GM12878 (cell line): ENCODE results near the gene OR11L1. TPM values are rescaled to one million over a fixed set of nuclear protein-coding genes. Genes with fewer than 3 reads are reported as not detected.

Experiments used
- ATAC-seq: fragments of 200-7000 bp; cut with Tn5 transposase; 3 replicates; pipeline ENCODE4 v1.9.1; 2020; ENCODE audit warnings: mild to moderate bottlenecking, moderate library complexity
- BruUV-seq: library from RNA; stranded (reverse); fragments of 400-500 nt; replicated peaks from 2 replicates; lab custom pipeline; 2021; lab: Mats Ljungman, UMichigan
- CTCF ChIA-PET: fragments of 300-600 bp; sonication (Branson Sonifier 250); formaldehyde crosslinking; extraction: SDS; loops from one replicate; lab custom pipeline; 2021; ENCODE audit warnings: inconsistent platforms; lab: Yijun Ruan, JAX
- POLR2A ChIA-PET: fragments of 350-600 bp; formaldehyde crosslinking; extraction: SDS; loops from one replicate; lab custom pipeline; 2021; ENCODE audit warnings: inconsistent platforms; lab: Charles Lee
- RAD21 ChIA-PET: fragments of 300-600 bp; sonication (Branson Sonifier 250); formaldehyde crosslinking; loops from one replicate; lab custom pipeline; 2023; ENCODE audit warnings: antibody characterized with exemption; ENCODE audit not compliant: unreplicated experiment; lab: Charles Lee
- SMC1A ChIA-PET: fragments of 300-600 bp; sonication (Branson Sonifier 250); formaldehyde crosslinking; loops from one replicate; lab custom pipeline; 2023; ENCODE audit not compliant: unreplicated experiment, uncharacterized antibody; lab: Charles Lee
- DNase-seq: peaks from one replicate; pipeline ENCODE4 v3.0.0-alpha.2; 2011; ENCODE audit warnings: low read depth, low spot score
- FAIRE-seq: peaks from 3 replicates; lab custom pipeline; 2011; peaks lifted over from hg19 to GRCh38; lab: Jason Lieb, UNC
- H2AFZ ChIP-seq: 2 replicates; pipeline ENCODE4 v1.6.0; 2011; ENCODE audit warnings: low read depth, low read length, control low read depth; ENCODE audit not compliant: control insufficient read depth
- H3K27ac ChIP-seq: 2 replicates; pipeline ENCODE4 v1.5.1; 2011; ENCODE audit warnings: control low read depth; ENCODE audit not compliant: control insufficient read depth, insufficient read depth
- H3K27me3 ChIP-seq, 2 experiments: replicated peaks in 1 of 2; 2 replicates each; pipeline versions ENCODE4 v1.6.0 to v1.6.1; 2011; ENCODE audit warnings: low read length in 1 of 2; ENCODE audit not compliant: control insufficient read depth in 2 of 2, insufficient read depth in 2 of 2
- H3K36me3 ChIP-seq, 2 experiments: 2 replicates each; pipeline ENCODE4 v1.5.1; 2011; ENCODE audit warnings: low read length in 1 of 2; ENCODE audit not compliant: control insufficient read depth in 2 of 2, insufficient read depth in 2 of 2
- H3K4me1 ChIP-seq: 2 replicates; pipeline ENCODE4 v1.6.1; 2011; ENCODE audit warnings: mild to moderate bottlenecking, low read length, moderate library complexity, mixed read lengths; ENCODE audit not compliant: control insufficient read depth, insufficient read depth
- H3K4me2 ChIP-seq: 2 replicates; pipeline ENCODE4 v1.6.0; 2011; ENCODE audit warnings: control low read depth; ENCODE audit not compliant: control insufficient read depth, insufficient read depth
- H3K4me3 ChIP-seq: fragments of 200-600 bp; sonication (generic); 2 replicates; pipeline ENCODE4 v1.5.1; 2016
- H3K79me2 ChIP-seq: 2 replicates; pipeline ENCODE4 v1.6.0; 2011; ENCODE audit warnings: low read length; ENCODE audit not compliant: control insufficient read depth, insufficient read depth
- H3K9ac ChIP-seq: 2 replicates; pipeline ENCODE4 v1.8.0; 2011; ENCODE audit warnings: low read length, control low read depth, mixed read lengths; ENCODE audit not compliant: control insufficient read depth, insufficient read depth
- H3K9me3 ChIP-seq: replicated peaks from 3 replicates; pipeline ENCODE4 v1.5.1; 2011; ENCODE audit warnings: mild to moderate bottlenecking, low read length; ENCODE audit not compliant: control insufficient read depth, insufficient read depth
- H4K20me1 ChIP-seq: 2 replicates; pipeline ENCODE4 v1.6.0; 2011; ENCODE audit not compliant: control insufficient read depth, insufficient read depth
- BCL11A ChIP-seq: IDR thresholded peaks from 2 replicates; pipeline ENCODE4 v1.6.1; 2011; ENCODE audit warnings: low read depth, low read length
- CBX5 ChIP-seq: sonication (generic); IDR thresholded peaks from 2 replicates; pipeline ENCODE4 v1.6.1; 2016; ENCODE audit warnings: low read depth, moderate library complexity, mild to moderate bottlenecking, inconsistent platforms
- DPF2 ChIP-seq: fragments of 450-650 bp; IDR thresholded peaks from 2 replicates; pipeline ENCODE4 v1.6.1; 2017; ENCODE audit warnings: mild to moderate bottlenecking
- EED ChIP-seq: sonication (generic); IDR thresholded peaks from 2 replicates; pipeline ENCODE4 v1.6.1; 2016; ENCODE audit warnings: antibody characterized with exemption, low read depth
- FOXM1 ChIP-seq: IDR thresholded peaks from 2 replicates; pipeline ENCODE4 v1.6.1; 2012; ENCODE audit warnings: low read depth, mild to moderate bottlenecking, inconsistent platforms, low read length, moderate library complexity
- HDGF ChIP-seq: fragments of 450-650 bp; IDR thresholded peaks from 2 replicates; pipeline ENCODE4 v1.6.1; 2016; ENCODE audit warnings: antibody characterized with exemption
- IKZF1 ChIP-seq: fragments of 450-650 bp; conservative IDR thresholded peaks from 2 replicates; pipeline ENCODE4 v1.6.1; 2017; ENCODE audit warnings: antibody characterized with exemption, mild to moderate bottlenecking
- SMAD5 ChIP-seq: IDR thresholded peaks from 2 replicates; pipeline ENCODE4 v1.6.1; 2016; ENCODE audit warnings: antibody characterized with exemption, low read depth
- SREBF2 ChIP-seq: IDR thresholded peaks from 2 replicates; pipeline ENCODE4 v1.6.1; 2012; ENCODE audit warnings: mild to moderate bottlenecking, low read length
- TAF1 ChIP-seq: IDR thresholded peaks from 2 replicates; pipeline ENCODE4 v1.6.1; 2011; ENCODE audit warnings: mild to moderate bottlenecking, low read depth, low read length, borderline replicate concordance
- TCF3 ChIP-seq: IDR thresholded peaks from 2 replicates; pipeline ENCODE4 v1.6.1; 2012; ENCODE audit warnings: low read depth, mild to moderate bottlenecking, low read length, borderline replicate concordance; ENCODE audit not compliant: insufficient read depth
- YBX1 ChIP-seq: fragments of 450-650 bp; IDR thresholded peaks from 2 replicates; pipeline ENCODE4 v1.6.1; 2016; ENCODE audit warnings: antibody characterized with exemption
- ZNF217 ChIP-seq: fragments of 450-650 bp; IDR thresholded peaks from 2 replicates; pipeline ENCODE4 v1.6.1; 2017; ENCODE audit warnings: antibody characterized with exemption, mild to moderate bottlenecking
- ZNF24 ChIP-seq: fragments of 450-650 bp; IDR thresholded peaks from 2 replicates; pipeline ENCODE4 v1.6.1; 2017; ENCODE audit warnings: antibody characterized with exemption, mild to moderate bottlenecking
- WGBS: methylation state at CpG from one replicate; pipeline ENCODE4 v1.1.6; 2016; ENCODE audit warnings: low lambda C conversion rate; ENCODE audit not compliant: insufficient replicate concordance, insufficient coverage; ENCODE audit errors: missing lambda C conversion rate; 5-methylcytosine and 5-hydroxymethylcytosine counted together
- in situ Hi-C: fragments of 300-500 bp; cut with MboI; formaldehyde crosslinking; loops from 9 replicates; pipeline ENCODE4 v1.14.3; 2018; ENCODE audit warnings: mixed read lengths
- intact Hi-C: fragments of 100-400 bp; cut with micrococcal nuclease; formaldehyde crosslinking; loops from one replicate; pipeline ENCODE4 v1.14.2; 2022; ENCODE audit not compliant: unreplicated experiment
- polyA plus RNA-seq, 11 experiments: library from polyadenylated mRNA; depleted of rRNA in 4 of 11; unstranded in 6 of 11; stranded (reverse) in 5 of 11; fragments of >200 nt; fragmentation: Nextera tagmentation in 4 of 11; fragmentation: Illumina TruSeq in 1 of 11; extraction: Ambion mirVana in 4 of 11; extraction: Trizol in 1 of 11; gene quantifications; 1 replicate in 1 of 11; 2 replicates in 10 of 11; pipeline versions ENCODE4 v1.2.1 to v1.2.3, GENCODE V29; 2011 to 2016; ENCODE audit warnings: inconsistent platforms in 2 of 11, missing spikeins in 2 of 11, low read depth in 1 of 11
- total RNA-seq, 4 experiments: library from RNA; depleted of rRNA in 3 of 4; stranded (reverse); fragments of >200 nt in 3 of 4; fragmentation: Illumina TruSeq in 1 of 4; extraction: Trizol in 1 of 4; gene quantifications; 2 replicates each; pipeline versions ENCODE4 v1.2.1 to v1.2.3, GENCODE V29; 2013 to 2021
- TF ChIP-seq, protein P1 (sequence below): IDR thresholded peaks from 2 replicates; pipeline ENCODE4 v1.6.1; 2012; ENCODE audit warnings: low read length, inconsistent platforms
- TF ChIP-seq, protein P2 (sequence below): IDR thresholded peaks from 2 replicates; pipeline ENCODE4 v1.6.1; 2012; ENCODE audit warnings: low read depth, low read length, improper control_type of control experiment
- TF ChIP-seq, protein P3 (sequence below): fragments of 150-350 bp; IDR thresholded peaks from 2 replicates; pipeline ENCODE4 v1.6.1; 2016; ENCODE audit warnings: low read depth, low read length

OR11L1 gene
- total and polyA plus RNA-seq, 10 of the 15 experiments (the other 5 are each of a cell fraction or from before 2014, with no cell fraction given) = not detected

DNA sequence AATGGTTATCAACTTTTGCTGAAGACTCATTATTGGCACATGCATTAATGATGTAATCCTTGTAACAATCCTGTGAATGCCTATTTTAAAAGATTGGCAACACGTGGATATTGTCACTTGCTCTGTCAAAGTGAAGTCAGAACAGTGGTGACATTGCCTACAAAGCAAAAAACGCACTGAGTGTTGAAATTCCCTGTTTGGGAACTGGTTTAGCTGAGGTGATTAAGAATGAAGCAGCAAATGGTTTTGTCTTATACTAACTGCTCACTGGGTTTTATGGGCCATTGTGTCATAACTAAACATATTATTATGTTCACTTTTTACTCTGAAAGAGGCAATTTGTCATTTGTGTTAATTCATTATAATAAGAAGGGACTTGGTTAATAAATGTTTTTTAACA lies 29.1 kb downstream of the OR11L1 start:
- Histone ChIP-seq H2AFZ (no peak overlapping the region), H3K9me3 (no peaks in the 10 kb centered on the region), H3K79me2 (no peaks in the 10 kb centered on the region), H4K20me1 (no peaks in the 10 kb centered on the region), H3K27me3 (no peaks in the 10 kb centered on the region), H3K4me3 (no peak overlapping the region), H3K36me3 (no peaks in the 10 kb centered on the region), H3K4me2 (no peak overlapping the region), H3K4me1 (no peaks in the 10 kb centered on the region), H3K9ac (no peak overlapping the region), H3K27ac (no peak overlapping the region)
- 3% methylated on average over 2 of the region's 2 CpGs for WGBS
- TF ChIP-seq SREBF2 (no peak), ZNF24 (no peak), BCL11A (no peak), DPF2 (no peak), TAF1 (no peak), ZNF217 (no peak), HDGF (no peak), IKZF1 (no peak), FOXM1 (no peak), TCF3 (no peak), SMAD5 (no peak), EED (no peak), CBX5 (no peak), YBX1 (no peak)
- TF ChIP-seq, protein P1, sequence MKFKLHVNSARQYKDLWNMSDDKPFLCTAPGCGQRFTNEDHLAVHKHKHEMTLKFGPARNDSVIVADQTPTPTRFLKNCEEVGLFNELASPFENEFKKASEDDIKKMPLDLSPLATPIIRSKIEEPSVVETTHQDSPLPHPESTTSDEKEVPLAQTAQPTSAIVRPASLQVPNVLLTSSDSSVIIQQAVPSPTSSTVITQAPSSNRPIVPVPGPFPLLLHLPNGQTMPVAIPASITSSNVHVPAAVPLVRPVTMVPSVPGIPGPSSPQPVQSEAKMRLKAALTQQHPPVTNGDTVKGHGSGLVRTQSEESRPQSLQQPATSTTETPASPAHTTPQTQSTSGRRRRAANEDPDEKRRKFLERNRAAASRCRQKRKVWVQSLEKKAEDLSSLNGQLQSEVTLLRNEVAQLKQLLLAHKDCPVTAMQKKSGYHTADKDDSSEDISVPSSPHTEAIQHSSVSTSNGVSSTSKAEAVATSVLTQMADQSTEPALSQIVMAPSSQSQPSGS = no peak
- TF ChIP-seq, protein P2, sequence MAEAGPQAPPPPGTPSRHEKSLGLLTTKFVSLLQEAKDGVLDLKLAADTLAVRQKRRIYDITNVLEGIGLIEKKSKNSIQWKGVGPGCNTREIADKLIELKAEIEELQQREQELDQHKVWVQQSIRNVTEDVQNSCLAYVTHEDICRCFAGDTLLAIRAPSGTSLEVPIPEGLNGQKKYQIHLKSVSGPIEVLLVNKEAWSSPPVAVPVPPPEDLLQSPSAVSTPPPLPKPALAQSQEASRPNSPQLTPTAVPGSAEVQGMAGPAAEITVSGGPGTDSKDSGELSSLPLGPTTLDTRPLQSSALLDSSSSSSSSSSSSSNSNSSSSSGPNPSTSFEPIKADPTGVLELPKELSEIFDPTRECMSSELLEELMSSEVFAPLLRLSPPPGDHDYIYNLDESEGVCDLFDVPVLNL = no peak
- TF ChIP-seq, protein P3, sequence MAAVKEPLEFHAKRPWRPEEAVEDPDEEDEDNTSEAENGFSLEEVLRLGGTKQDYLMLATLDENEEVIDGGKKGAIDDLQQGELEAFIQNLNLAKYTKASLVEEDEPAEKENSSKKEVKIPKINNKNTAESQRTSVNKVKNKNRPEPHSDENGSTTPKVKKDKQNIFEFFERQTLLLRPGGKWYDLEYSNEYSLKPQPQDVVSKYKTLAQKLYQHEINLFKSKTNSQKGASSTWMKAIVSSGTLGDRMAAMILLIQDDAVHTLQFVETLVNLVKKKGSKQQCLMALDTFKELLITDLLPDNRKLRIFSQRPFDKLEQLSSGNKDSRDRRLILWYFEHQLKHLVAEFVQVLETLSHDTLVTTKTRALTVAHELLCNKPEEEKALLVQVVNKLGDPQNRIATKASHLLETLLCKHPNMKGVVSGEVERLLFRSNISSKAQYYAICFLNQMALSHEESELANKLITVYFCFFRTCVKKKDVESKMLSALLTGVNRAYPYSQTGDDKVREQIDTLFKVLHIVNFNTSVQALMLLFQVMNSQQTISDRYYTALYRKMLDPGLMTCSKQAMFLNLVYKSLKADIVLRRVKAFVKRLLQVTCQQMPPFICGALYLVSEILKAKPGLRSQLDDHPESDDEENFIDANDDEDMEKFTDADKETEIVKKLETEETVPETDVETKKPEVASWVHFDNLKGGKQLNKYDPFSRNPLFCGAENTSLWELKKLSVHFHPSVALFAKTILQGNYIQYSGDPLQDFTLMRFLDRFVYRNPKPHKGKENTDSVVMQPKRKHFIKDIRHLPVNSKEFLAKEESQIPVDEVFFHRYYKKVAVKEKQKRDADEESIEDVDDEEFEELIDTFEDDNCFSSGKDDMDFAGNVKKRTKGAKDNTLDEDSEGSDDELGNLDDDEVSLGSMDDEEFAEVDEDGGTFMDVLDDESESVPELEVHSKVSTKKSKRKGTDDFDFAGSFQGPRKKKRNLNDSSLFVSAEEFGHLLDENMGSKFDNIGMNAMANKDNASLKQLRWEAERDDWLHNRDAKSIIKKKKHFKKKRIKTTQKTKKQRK = no peak
- CTCF ChIA-PET = no interaction called here
- POLR2A ChIA-PET = no interaction called here
- intact Hi-C loops = no loop called here
- DNase-seq (no peak), FAIRE-seq (no peak), ATAC-seq (no peak)
- RAD21 ChIA-PET = no interaction called here
- BruUV-seq = no TSS peak
- in situ Hi-C loops = no loop called here
- SMC1A ChIA-PET = no interaction called here
